Neural cell (in vitro differentiated cells): Measurements from ENCODE around the gene ENPEP.

Experiments
- POLR2AphosphoS5 ChIP-seq: IDR thresholded peaks from 2 replicates; pipeline ENCODE4 v1.6.1; 2012
- TF ChIP-seq, protein P1 (sequence below): fragments of 450-650 bp; IDR thresholded peaks from 2 replicates; pipeline ENCODE4 v1.5.1; 2014; ENCODE audit warnings: antibody characterized with exemption, mild to moderate bottlenecking, moderate library complexity; ENCODE audit not compliant: poor library complexity, severe bottlenecking

DNA sequence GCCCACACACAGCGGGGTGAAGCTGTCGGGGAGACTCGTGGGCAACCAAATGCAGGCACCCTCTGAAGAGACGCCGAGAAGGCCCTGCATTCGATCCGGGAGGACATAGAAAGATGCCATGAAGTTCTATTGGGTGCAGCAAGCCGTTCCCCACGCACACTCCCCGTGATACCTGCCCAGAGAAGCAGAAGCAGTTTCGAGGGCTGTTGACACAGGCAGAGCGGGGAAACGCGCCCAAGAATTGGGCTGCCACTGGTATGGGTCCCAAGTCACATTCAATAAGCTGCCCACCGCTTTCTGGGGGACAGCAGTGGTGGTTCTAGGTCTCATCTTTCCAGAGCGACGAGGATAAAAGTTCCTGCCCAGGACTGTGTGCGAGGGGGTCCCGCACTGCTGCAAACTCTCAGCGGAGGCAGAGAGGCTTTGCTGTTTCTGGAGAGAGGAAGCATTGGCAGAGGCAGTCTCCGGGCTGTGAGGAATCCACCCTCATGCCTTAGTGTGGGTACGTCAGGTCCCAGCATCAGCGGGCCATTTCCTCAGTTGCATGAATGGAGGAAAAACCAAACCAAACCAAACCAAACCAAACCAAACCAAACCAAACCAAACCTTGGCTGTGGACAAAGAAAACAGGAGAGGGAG lies 136.8 kb downstream of the ENPEP start:
- TF ChIP-seq, protein P1, sequence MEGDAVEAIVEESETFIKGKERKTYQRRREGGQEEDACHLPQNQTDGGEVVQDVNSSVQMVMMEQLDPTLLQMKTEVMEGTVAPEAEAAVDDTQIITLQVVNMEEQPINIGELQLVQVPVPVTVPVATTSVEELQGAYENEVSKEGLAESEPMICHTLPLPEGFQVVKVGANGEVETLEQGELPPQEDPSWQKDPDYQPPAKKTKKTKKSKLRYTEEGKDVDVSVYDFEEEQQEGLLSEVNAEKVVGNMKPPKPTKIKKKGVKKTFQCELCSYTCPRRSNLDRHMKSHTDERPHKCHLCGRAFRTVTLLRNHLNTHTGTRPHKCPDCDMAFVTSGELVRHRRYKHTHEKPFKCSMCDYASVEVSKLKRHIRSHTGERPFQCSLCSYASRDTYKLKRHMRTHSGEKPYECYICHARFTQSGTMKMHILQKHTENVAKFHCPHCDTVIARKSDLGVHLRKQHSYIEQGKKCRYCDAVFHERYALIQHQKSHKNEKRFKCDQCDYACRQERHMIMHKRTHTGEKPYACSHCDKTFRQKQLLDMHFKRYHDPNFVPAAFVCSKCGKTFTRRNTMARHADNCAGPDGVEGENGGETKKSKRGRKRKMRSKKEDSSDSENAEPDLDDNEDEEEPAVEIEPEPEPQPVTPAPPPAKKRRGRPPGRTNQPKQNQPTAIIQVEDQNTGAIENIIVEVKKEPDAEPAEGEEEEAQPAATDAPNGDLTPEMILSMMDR, result no peak
- TF ChIP-seq POLR2AphosphoS5, result no peak
